GM23338 (cell line): ENCODE results near the gene C20orf204. TPM values are rescaled to one million over a fixed set of nuclear protein-coding genes. Genes with fewer than 3 reads are reported as not detected.
A peak's percentile ranks its signal among the peaks of the same experiment; 100 is the strongest.

Source experiments
- ATAC-seq: fragments of 200-7000 bp; cut with Tn5 transposase; 3 replicates; pipeline ENCODE4 v1.9.1; 2020
- DNase-seq: peaks from one replicate; pipeline ENCODE4 v3.0.0-alpha.2; 2015; ENCODE audit warnings: low spot score
- H2AFZ ChIP-seq: fragments of 200-600 bp; sonication (generic); 2 replicates; pipeline ENCODE4 v1.8.0; 2016; ENCODE audit warnings: antibody characterized with exemption, mild to moderate bottlenecking, moderate library complexity
- H3F3A ChIP-seq: fragments of 200-600 bp; sonication (generic); replicated peaks from 2 replicates; pipeline ENCODE4 v1.8.0; 2017; ENCODE audit warnings: antibody characterized with exemption, mixed run types, low read depth
- H3K27ac ChIP-seq: fragments of 200-600 bp; sonication (generic); 2 replicates; pipeline ENCODE4 v1.6.1; 2016; ENCODE audit warnings: low read depth
- H3K27me3 ChIP-seq: fragments of 200-600 bp; sonication (generic); 2 replicates; pipeline ENCODE4 v1.8.0; 2016; ENCODE audit warnings: mild to moderate bottlenecking, mixed run types, moderate library complexity; ENCODE audit not compliant: insufficient read depth
- H3K36me3 ChIP-seq: fragments of 200-600 bp; sonication (generic); 2 replicates; pipeline ENCODE4 v1.8.0; 2016; ENCODE audit warnings: mild to moderate bottlenecking; ENCODE audit not compliant: insufficient read depth
- H3K4me1 ChIP-seq: fragments of 200-600 bp; sonication (generic); 2 replicates; pipeline ENCODE4 v1.8.0; 2016; ENCODE audit warnings: mild to moderate bottlenecking, moderate library complexity; ENCODE audit not compliant: insufficient read depth
- H3K4me2 ChIP-seq: fragments of 200-600 bp; sonication (generic); 2 replicates; pipeline ENCODE4 v1.7.1; 2017; ENCODE audit warnings: mixed run types
- H3K4me3 ChIP-seq: fragments of 200-600 bp; sonication (generic); 2 replicates; pipeline ENCODE4 v1.6.1; 2016; ENCODE audit warnings: mixed run types
- H3K79me2 ChIP-seq: fragments of 200-600 bp; sonication (generic); replicated peaks from 2 replicates; pipeline ENCODE4 v1.8.0; 2017; ENCODE audit warnings: mild to moderate bottlenecking; ENCODE audit not compliant: insufficient read depth
- H3K9me2 ChIP-seq: fragments of 200-600 bp; sonication (generic); 2 replicates; pipeline ENCODE4 v1.8.0; 2017; ENCODE audit not compliant: insufficient read depth
- H4K20me1 ChIP-seq: fragments of 200-600 bp; sonication (generic); replicated peaks from 2 replicates; pipeline ENCODE4 v1.8.0; 2017; ENCODE audit warnings: mild to moderate bottlenecking; ENCODE audit not compliant: insufficient read depth
- H3K27ac Mint-ChIP-seq: 2 replicates; pipeline ENCODE4 v1.8.0; 2020; ENCODE audit warnings: inconsistent platforms, mild to moderate bottlenecking, moderate library complexity, mixed read lengths
- H3K27me3 Mint-ChIP-seq: 3 replicates; pipeline ENCODE4 v1.8.0; 2022; ENCODE audit warnings: low read depth, mild to moderate bottlenecking, moderate library complexity, mixed read lengths, inconsistent platforms; ENCODE audit not compliant: insufficient read depth, poor library complexity
- H3K36me3 Mint-ChIP-seq: 3 replicates; pipeline ENCODE4 v1.8.0; 2021; ENCODE audit warnings: low read depth, mild to moderate bottlenecking, inconsistent platforms, moderate library complexity, mixed read lengths
- H3K4me1 Mint-ChIP-seq: 3 replicates; pipeline ENCODE4 v1.8.0; 2020; ENCODE audit warnings: mild to moderate bottlenecking, inconsistent platforms, mixed read lengths
- H3K4me3 Mint-ChIP-seq: 3 replicates; pipeline ENCODE4 v1.8.0; 2021; ENCODE audit warnings: moderate library complexity, mild to moderate bottlenecking, inconsistent platforms, mixed read lengths
- H3K9me3 Mint-ChIP-seq: 3 replicates; pipeline ENCODE4 v1.8.0; 2020; ENCODE audit warnings: moderate library complexity, mild to moderate bottlenecking, inconsistent platforms, mixed read lengths
- CTCF ChIP-seq, 2 experiments: fragments of 200-600 bp in 1 of 2; sonication (generic) in 1 of 2; conservative IDR thresholded peaks; 2 replicates each; pipeline versions ENCODE4 v1.5.1 to v1.6.1; 2016 to 2017; ENCODE audit warnings: antibody characterized with exemption in 2 of 2, low read depth in 2 of 2, mild to moderate bottlenecking in 2 of 2, moderate library complexity in 1 of 2
- ETS1 ChIP-seq: IDR thresholded peaks from 2 replicates; pipeline ENCODE4 v1.6.1; 2016; ENCODE audit warnings: antibody characterized with exemption
- EZH2 ChIP-seq: fragments of 200-600 bp; sonication (generic); IDR thresholded peaks from one replicate; pipeline ENCODE4 v1.8.0; 2017; ENCODE audit warnings: antibody characterized with exemption, mild to moderate bottlenecking, low read depth; ENCODE audit not compliant: unreplicated experiment
- POLR2AphosphoS5 ChIP-seq: IDR thresholded peaks from 2 replicates; pipeline ENCODE4 v1.6.1; 2016; ENCODE audit warnings: antibody characterized with exemption, low read depth
- ZNF114 ChIP-seq: fragments of 250-450 bp; sonication (Bioruptor Pico); IDR thresholded peaks from 2 replicates; pipeline ENCODE4 v1.5.0; 2020; ENCODE audit warnings: mild to moderate bottlenecking, moderate library complexity
- polyA plus RNA-seq: library from polyadenylated mRNA; unstranded; fragments of >200 nt; fragmentation: Nextera tagmentation; extraction: Ambion mirVana; gene quantifications from 2 replicates; pipeline ENCODE4 v1.2.1, GENCODE V29; 2016
- total RNA-seq: library from RNA; depleted of rRNA; stranded (reverse); fragments of >200 nt; shearing (Covaris generic); gene quantifications from 2 replicates; pipeline ENCODE4 v1.2.3, GENCODE V29; 2014

The C20orf204 gene
- total and polyA plus RNA-seq, 2 experiments from 2014 or later = 0.73 to 0.82 TPM

- Mint-ChIP-seq H3K4me1 (peaks cover 39% of the 10 kb centered on the region), H3K4me3 (no peak overlapping the region)
- peak overlapping the region; percentile 90 for H2AFZ ChIP-seq
Observed at GRCh38 chr20:64057628-64058498, 21.9 kb downstream of the C20orf204 start.

GRCh38 chr20:64058536-64058935 lies 22.6 kb downstream of the C20orf204 start:
- peaks cover 35% of the 10 kb centered on the region for H3K4me1 Mint-ChIP-seq
- H3K9me3 Mint-ChIP-seq = no peaks in the 10 kb centered on the region

More at GRCh38 chr20:64057628-64058498, 21.9 kb downstream of the C20orf204 start:
- no peak for TF ChIP-seq EZH2
- TF ChIP-seq CTCF (conservative IDR thresholded peaks at IDR 0.05; ENCODE audit: low read depth in 2 of 2) = peak; percentile 80 to 96
- peak; percentile 92 for DNase-seq
- H3K36me3 ChIP-seq = no peaks in the 10 kb centered on the region
- no peaks in the 10 kb centered on the region for H3K36me3 Mint-ChIP-seq
- H3K4me2 ChIP-seq = peak overlapping the region; percentile 70
- H3K4me1 ChIP-seq = peaks cover 12% of the 10 kb centered on the region; the same call in 1 of the 2 replicates
- H3K9me2 ChIP-seq = no peaks in the 10 kb centered on the region
- H3K27ac Mint-ChIP-seq = no peak overlapping the region
- peak; percentile 78 for ATAC-seq
- H3K79me2 ChIP-seq = no peaks in the 10 kb centered on the region
- H3K27me3 Mint-ChIP-seq = peaks cover 16% of the 10 kb centered on the region
- no peaks in the 10 kb centered on the region for H4K20me1 ChIP-seq
- H3K27ac ChIP-seq = no peak overlapping the region
- peaks cover 6% of the 10 kb centered on the region; the same call in 1 of the 2 replicates for H3F3A ChIP-seq
- no peaks in the 10 kb centered on the region for H3K9me3 Mint-ChIP-seq
- H3K4me3 ChIP-seq = peak overlapping the region; percentile 35; the same call in 1 of the 2 replicates
- no peaks in the 10 kb centered on the region for H3K27me3 ChIP-seq

More at GRCh38 chr20:64058536-64058935, 22.6 kb downstream of the C20orf204 start:
- no peak overlapping the region for H3K4me2 ChIP-seq
- no peak overlapping the region for H2AFZ ChIP-seq
- no peaks in the 10 kb centered on the region for H3K27me3 ChIP-seq
- H3K27ac ChIP-seq = no peak overlapping the region
- no peak overlapping the region for H3K4me3 ChIP-seq
- ATAC-seq (no peak), DNase-seq (no peak)
- peaks cover 6% of the 10 kb centered on the region; the same call in 1 of the 2 replicates for H3F3A ChIP-seq
- Mint-ChIP-seq H3K4me3 (no peak overlapping the region), H3K27ac (no peak overlapping the region), H3K36me3 (no peaks in the 10 kb centered on the region), H3K27me3 (peaks cover 10% of the 10 kb centered on the region)
- H3K9me2 ChIP-seq = no peaks in the 10 kb centered on the region
- H3K36me3 ChIP-seq = no peaks in the 10 kb centered on the region
- H4K20me1 ChIP-seq = no peaks in the 10 kb centered on the region
- TF ChIP-seq POLR2AphosphoS5 (no peak), CTCF (conservative IDR thresholded peaks at IDR 0.05; ENCODE audit: low read depth in 2 of 2) (no peak), ZNF114 (CRISPR knock-in tag) (no peak), ETS1 (no peak)
- peaks cover 12% of the 10 kb centered on the region; the same call in 1 of the 2 replicates for H3K4me1 ChIP-seq
- H3K79me2 ChIP-seq = no peaks in the 10 kb centered on the region
